ENCODE measurements around the gene REPS2.

The REPS2 gene

DNA sequence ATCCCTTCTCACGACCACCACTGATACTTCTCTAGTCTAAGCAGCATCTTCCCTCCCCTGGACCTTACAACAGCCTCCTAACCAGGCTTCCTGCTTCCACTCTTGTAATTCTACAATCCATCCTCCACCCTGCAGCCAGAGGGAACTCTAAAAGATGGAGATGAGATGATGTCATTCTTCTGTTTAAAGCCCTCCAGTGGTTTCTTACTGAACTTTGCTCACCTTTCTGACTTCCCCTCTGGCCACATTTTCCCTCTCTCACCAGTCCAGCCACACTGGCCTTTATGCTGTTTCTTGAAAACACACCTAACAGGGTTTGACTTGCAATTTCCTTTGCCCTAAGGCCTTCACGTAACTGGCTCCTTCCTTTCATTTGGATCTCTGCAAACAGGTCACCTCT is 237.1 kb downstream of the REPS2 start:
- H3K9me3 ChIP-seq (replicated peaks; ENCODE audit: insufficient read depth, low read length): no peaks in the 10 kb centered on the region
- H3K4me3 ChIP-seq (ENCODE audit: low read length): no peak overlapping the region
- no peak overlapping the region for H2AFZ ChIP-seq (ENCODE audit: low read length)
- no peak overlapping the region for H3K27ac ChIP-seq (ENCODE audit: low read length)
- H4K20me1 ChIP-seq (ENCODE audit: insufficient read depth, low read length): no peaks in the 10 kb centered on the region
- no peaks in the 10 kb centered on the region for H3K4me1 ChIP-seq (ENCODE audit: low read length)
- no peak overlapping the region for H3K9ac ChIP-seq (ENCODE audit: low read length)
- no peak for DNase-seq
- H3K36me3 ChIP-seq (replicated peaks; ENCODE audit: insufficient read depth, low read length): no peaks in the 10 kb centered on the region
- TF ChIP-seq EZH2 (optimal IDR thresholded peaks at IDR 0.05; ENCODE audit: low read depth, low read length) (no peak), EZH2phosphoT487 (IDR thresholded peaks at IDR 0.05; ENCODE audit: low read length) (no peak)
- TF ChIP-seq, protein P1, sequence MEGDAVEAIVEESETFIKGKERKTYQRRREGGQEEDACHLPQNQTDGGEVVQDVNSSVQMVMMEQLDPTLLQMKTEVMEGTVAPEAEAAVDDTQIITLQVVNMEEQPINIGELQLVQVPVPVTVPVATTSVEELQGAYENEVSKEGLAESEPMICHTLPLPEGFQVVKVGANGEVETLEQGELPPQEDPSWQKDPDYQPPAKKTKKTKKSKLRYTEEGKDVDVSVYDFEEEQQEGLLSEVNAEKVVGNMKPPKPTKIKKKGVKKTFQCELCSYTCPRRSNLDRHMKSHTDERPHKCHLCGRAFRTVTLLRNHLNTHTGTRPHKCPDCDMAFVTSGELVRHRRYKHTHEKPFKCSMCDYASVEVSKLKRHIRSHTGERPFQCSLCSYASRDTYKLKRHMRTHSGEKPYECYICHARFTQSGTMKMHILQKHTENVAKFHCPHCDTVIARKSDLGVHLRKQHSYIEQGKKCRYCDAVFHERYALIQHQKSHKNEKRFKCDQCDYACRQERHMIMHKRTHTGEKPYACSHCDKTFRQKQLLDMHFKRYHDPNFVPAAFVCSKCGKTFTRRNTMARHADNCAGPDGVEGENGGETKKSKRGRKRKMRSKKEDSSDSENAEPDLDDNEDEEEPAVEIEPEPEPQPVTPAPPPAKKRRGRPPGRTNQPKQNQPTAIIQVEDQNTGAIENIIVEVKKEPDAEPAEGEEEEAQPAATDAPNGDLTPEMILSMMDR (IDR thresholded peaks at IDR 0.05; ENCODE audit: low read length): no peak
- H3K9me2 ChIP-seq (replicated peaks; ENCODE audit: insufficient read depth, low read length): no peaks in the 10 kb centered on the region
- H3K79me2 ChIP-seq (ENCODE audit: low read length): no peaks in the 10 kb centered on the region
- no peaks in the 10 kb centered on the region for H3K27me3 ChIP-seq (replicated peaks; ENCODE audit: insufficient read depth, low read length)
- H3F3A ChIP-seq (ENCODE audit: insufficient read depth, low read length): no peaks in the 10 kb centered on the region
- H3K4me2 ChIP-seq (ENCODE audit: low read depth, low read length): no peak overlapping the region

DNA sequence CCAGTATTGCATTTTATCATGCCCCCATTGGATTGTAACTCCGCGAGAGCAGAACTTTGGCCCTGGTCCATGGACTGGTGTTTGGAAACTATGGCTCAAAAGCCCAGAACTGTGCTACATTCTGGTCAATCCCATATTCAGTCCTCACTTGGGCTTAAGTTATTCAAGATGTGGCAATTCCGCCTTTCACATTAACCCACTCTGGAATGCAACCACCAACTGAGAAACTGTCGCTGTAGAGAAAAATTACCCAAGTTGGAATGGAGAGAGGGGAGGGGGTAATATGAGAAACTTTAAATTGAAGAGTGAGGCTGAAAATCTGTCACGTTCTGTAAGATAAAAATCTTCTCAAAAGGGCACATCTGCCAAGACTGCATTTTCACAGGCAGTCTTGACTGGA is 239.0 kb downstream of the REPS2 start:
- Histone ChIP-seq H3F3A (ENCODE audit: insufficient read depth, low read length) (no peaks in the 10 kb centered on the region), H3K27me3 (replicated peaks; ENCODE audit: insufficient read depth, low read length) (no peaks in the 10 kb centered on the region), H3K9me3 (replicated peaks; ENCODE audit: insufficient read depth, low read length) (no peaks in the 10 kb centered on the region), H3K4me3 (ENCODE audit: low read length) (no peak overlapping the region), H3K27ac (ENCODE audit: low read length) (no peak overlapping the region), H2AFZ (ENCODE audit: low read length) (no peak overlapping the region), H3K9ac (ENCODE audit: low read length) (no peak overlapping the region), H3K36me3 (replicated peaks; ENCODE audit: insufficient read depth, low read length) (no peaks in the 10 kb centered on the region), H4K20me1 (ENCODE audit: insufficient read depth, low read length) (no peaks in the 10 kb centered on the region), H3K4me1 (ENCODE audit: low read length) (no peaks in the 10 kb centered on the region), H3K9me2 (replicated peaks; ENCODE audit: insufficient read depth, low read length) (no peaks in the 10 kb centered on the region), H3K79me2 (ENCODE audit: low read length) (no peaks in the 10 kb centered on the region), H3K4me2 (ENCODE audit: low read depth, low read length) (no peak overlapping the region)
- TF ChIP-seq, protein P1 (IDR thresholded peaks at IDR 0.05; ENCODE audit: low read length): no peak
- TF ChIP-seq EZH2 (optimal IDR thresholded peaks at IDR 0.05; ENCODE audit: low read depth, low read length) (no peak), EZH2phosphoT487 (IDR thresholded peaks at IDR 0.05; ENCODE audit: low read length) (no peak)
- DNase-seq: no peak

DNA sequence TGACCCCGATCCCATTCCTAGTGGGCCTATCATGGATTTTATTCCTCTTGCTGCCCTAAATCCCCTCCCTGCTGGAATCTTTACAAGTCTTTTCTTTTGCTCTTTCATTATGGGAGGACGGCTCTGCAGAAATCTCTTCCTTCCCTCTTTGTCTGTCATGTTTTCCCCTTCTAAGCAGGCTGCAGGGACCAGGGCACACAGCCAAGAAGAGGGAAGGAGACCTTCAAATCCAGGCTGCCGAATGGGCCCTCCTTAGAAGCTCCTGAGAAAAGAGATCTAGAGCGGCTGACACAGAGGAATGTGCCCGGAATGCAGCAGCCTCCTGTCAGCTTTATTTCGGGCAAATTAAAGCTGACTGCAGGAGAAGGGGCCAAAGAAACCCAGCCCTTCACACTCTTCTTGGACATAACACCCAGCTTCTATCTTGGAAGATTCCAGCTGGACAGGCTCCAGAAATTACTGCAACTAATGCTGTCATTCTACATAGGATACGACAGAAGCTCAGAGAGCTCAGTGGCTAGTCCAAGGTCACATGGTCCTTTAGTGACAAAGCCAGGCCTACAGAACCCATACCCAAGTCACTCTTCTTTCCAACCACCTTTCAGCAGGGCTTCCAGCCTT is 240.8 kb downstream of the REPS2 start:
- H3K9me3 ChIP-seq (replicated peaks; ENCODE audit: insufficient read depth, low read length): no peaks in the 10 kb centered on the region
- no peak overlapping the region for H3K4me2 ChIP-seq (ENCODE audit: low read depth, low read length)
- H3K27ac ChIP-seq (ENCODE audit: low read length): no peak overlapping the region
- H3K36me3 ChIP-seq (replicated peaks; ENCODE audit: insufficient read depth, low read length): no peaks in the 10 kb centered on the region
- H3F3A ChIP-seq (ENCODE audit: insufficient read depth, low read length): no peaks in the 10 kb centered on the region
- H3K9ac ChIP-seq (ENCODE audit: low read length): no peak overlapping the region
- no peaks in the 10 kb centered on the region for H3K9me2 ChIP-seq (replicated peaks; ENCODE audit: insufficient read depth, low read length)
- H3K4me1 ChIP-seq (ENCODE audit: low read length): no peaks in the 10 kb centered on the region
- H3K27me3 ChIP-seq (replicated peaks; ENCODE audit: insufficient read depth, low read length): no peaks in the 10 kb centered on the region
- no peak overlapping the region for H2AFZ ChIP-seq (ENCODE audit: low read length)
- no peak overlapping the region for H3K4me3 ChIP-seq (ENCODE audit: low read length)
- no peaks in the 10 kb centered on the region for H3K79me2 ChIP-seq (ENCODE audit: low read length)
- DNase-seq: no peak
- TF ChIP-seq, protein P1 (IDR thresholded peaks at IDR 0.05; ENCODE audit: low read length): no peak
- TF ChIP-seq EZH2 (optimal IDR thresholded peaks at IDR 0.05; ENCODE audit: low read depth, low read length) (no peak), EZH2phosphoT487 (IDR thresholded peaks at IDR 0.05; ENCODE audit: low read length) (no peak)
- no peaks in the 10 kb centered on the region for H4K20me1 ChIP-seq (ENCODE audit: insufficient read depth, low read length)
